Activated CD8-positive, alpha-beta memory T cell treated with anti-CD3 and anti-CD28 coated beads, Interleukin-2, amount 50 U/mL, for 48 hours (primary cell): Measurements from ENCODE around the gene PPP1R13B.
A peak's percentile ranks its signal among the peaks of the same experiment; 100 is the strongest.
"Not testable (repeated sequence)": the region's sequence is repeated elsewhere in the genome, so short reads cannot be mapped to it uniquely, and the experiment has no call there.

ENCODE experiments used
- DNase-seq: peaks from one replicate; pipeline ENCODE4 v3.0.0-alpha.2; 2020

Gene PPP1R13B

DNA sequence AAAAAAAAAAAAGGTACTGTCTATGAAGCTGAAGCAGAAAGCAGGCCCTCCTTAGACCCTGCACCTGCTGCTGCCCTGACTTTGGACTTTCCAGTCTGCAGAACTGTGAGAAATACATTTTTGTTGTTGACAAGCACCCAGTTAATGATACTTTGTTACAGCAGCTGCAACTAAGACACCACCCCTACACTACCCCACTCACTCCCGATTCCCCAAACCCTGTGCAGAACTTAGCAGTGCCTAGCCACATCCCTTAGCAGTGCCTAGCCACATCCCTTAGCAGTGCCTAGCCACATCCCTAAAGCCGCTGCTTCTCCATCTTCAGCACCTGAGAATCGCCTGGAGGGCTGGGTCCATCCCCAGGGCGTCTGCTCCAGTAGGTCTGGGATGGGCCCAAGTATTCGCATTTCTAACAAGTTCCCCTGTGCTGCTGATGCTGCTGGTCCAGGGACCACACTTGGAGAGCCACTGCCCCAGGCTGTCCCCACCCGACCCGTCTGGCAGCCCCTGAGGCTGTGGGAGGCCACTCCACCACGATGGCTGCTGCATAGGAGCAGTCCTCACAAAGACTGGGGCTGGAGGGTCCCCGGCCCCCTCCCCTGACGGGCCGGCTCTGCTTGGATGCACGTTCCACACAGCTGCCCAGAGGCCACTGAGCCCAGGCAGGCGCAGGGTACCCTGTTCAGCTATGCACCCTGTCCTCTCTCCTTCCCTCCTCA, 10.8 kb upstream of the PPP1R13B start:
- no peak for DNase-seq

DNA sequence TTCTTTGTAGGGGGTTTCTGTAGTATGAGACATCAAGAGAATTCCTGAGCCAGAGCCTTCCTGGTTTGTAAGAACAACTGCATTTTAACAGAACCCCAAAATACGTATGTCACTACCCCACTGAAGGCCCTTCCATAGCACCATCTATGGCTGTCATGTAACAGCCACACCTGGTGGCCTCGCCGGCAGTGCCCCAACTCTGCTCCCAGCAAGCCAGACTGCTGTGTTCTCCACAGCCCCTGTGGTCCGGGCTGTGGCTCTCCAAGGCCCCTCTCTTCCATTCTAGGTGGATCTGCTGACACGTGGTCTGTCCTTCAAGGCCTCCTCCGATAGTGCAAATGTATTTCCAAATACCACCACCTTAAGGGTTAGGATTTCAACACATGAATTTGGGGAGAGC, 9.9 kb upstream of the PPP1R13B start:
- DNase-seq = no peak

DNA sequence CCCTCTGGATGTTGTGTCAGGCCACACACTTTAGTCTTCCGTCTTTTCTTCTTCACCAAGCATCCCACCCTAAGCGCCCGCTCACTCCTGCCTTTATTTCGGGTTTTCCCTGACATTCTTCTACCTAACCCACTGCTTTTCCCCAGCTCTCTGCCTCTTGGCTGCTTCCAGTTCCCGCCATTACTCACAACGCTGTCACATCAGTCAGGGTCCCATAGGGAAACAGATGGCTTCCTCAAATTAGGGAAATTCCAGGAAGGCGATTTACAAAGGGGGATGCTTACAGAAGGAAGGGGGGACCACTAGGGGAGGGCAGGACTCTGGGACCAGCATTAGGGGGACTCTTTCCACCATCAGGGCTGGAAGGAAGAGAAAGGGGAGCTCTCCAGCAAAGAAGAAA, 9.2 kb upstream of the PPP1R13B start:
- DNase-seq = no peak

DNA sequence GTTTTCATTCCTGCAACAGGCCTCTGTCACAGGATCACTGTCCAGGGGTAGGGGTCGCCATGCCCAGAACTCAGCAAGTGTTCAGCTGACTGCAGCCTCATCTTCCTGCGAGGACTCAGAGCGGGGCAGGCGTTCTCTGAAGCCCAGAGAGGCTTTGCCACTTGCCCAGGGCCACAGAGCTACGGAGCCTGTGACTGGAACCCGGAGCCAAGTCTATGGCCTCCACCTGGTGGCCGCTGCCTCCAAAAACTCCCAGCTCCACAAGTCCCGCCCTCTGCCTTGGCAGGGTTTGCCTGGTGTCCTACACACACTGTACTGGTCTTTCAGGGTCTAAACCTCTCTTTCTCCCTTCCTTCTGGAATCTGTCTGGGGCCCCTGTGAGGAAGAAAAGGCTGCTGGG, 8.7 kb upstream of the PPP1R13B start:
- no peak for DNase-seq

DNA sequence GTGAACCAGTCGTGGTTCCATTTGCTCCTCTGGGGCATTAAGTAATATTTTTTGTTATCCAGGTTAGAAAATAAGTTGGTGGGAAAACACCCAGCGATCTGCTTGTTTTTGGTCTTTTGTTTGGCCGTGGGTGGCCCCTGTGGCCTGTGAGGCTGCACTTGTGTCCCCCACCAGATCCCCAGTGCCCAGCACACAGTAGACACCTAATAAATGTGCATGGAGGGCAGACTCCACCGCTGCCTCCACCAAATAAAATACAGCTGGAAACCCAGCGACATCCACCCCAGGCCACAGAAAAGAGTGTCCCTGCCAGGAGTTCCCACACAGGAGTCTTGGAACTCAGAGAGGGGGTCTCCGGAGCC, 8.3 kb upstream of the PPP1R13B start:
- no peak for DNase-seq

DNA sequence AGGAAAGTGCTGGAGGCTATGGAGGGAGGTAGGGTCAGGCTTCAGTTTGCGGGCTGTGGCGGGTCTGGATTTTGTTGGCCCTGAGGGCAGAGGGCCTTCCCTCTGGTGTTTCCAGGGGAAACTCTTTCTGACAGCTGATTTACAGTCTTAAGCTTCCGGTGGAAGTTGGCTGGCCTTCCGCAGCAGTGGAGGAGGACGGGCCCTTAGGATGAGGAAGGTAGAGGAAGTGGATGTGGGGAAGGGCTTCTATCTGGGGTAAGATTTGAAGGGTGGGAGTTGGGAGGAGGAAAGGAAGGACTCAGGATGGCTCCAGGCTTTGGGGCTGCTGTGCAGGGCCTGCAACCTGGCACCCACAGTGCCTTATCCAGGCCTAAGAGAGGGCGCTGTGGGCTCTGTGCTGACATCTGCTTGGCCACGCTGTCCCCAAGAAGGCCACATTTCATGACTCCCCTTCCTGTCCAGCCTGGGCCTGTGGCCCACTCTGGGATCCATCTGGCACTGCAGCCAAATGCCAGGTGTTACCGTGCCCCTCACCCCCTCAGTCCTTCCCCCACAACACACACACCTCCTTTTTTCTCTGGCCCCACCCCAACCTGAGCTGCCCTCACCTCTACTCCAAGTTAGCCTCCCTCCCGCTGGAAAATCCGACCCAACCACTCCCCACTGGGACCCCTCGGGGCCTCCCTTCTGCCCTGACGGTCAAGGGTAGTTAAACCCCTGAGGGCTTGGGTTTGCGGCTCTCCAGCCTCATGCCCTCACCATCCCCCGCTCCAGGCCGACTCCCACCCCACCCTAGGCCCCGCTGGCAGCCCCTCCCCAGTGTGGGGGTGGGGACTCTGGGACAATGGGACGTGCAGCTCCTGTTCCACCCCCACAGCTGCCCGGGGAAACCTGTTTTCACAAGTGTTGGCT, 7.7 kb upstream of the PPP1R13B start:
- DNase-seq = no peak

DNA sequence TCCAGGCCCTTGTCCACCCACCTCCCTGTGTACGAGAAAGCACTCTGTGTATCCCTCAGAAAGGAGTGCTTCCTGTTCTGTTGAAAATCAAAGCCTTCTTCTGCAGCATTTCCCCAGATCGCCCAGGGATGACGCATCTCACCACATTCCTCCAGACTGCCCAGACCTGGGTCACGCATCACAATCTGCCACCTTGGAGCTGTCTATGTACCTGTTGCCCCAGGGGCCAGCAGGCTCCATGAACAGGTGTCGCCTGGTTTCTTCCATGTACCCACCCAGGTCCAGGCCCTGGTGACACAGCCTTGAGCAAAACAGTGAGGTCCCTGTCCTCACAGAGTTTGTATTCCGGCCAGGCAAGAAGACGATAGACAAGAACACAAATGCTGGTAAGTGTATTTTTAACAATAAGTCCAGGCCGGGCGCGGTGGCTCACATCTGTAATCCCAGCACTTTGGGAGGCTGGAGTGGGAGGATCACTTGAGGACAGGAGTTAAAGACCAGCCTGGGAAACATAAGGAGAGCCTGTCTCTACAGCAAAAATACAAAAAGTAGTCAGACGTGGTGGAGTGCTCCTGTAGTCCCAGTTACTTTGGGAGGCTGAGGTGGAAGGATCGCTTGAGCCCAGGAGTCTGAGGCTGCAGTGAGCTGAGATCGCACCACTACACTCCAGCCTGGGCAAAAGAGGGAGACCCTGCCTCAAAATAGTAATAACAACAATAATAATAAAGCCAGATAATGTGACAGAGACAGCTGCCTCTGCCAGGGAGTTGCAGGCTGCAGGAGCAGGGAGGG, 6.8 kb upstream of the PPP1R13B start:
- DNase-seq = no peak

DNA sequence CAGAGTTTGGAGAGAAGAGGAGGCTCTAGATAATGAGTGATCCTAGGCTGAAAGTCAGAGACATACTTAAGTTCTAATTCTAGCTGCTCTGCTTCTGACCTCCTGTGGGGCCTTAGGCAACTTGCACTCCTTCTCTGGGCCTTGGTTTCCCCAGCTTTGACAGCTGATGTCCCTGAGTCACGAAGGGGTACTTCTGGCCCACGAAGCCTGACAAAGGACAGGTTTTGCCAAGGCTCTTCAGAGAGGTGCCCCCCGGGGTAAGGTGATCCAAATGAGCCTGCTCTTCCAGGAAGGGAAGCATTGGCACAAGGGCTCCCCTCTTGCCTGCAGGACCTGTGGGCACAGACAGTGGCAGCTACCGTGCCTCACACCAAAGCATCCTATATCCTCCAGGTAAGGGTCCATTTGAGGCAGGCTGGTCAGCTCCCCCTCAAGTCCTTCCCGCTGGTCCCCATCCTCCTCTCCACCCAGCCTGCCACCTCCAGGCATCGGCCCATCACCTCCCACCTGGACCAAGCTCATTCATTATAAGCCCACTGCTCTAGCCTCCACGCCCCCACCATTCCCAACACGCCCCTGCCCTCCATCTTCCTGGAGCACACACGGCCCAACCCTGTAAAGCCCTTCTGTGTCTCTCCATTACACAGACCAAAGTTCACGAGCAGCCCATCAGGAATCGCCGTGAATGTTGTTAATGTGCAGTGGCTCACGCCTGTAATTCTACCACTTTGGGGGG, 1.9 kb upstream of the PPP1R13B start:
- DNase-seq = no peak

DNA sequence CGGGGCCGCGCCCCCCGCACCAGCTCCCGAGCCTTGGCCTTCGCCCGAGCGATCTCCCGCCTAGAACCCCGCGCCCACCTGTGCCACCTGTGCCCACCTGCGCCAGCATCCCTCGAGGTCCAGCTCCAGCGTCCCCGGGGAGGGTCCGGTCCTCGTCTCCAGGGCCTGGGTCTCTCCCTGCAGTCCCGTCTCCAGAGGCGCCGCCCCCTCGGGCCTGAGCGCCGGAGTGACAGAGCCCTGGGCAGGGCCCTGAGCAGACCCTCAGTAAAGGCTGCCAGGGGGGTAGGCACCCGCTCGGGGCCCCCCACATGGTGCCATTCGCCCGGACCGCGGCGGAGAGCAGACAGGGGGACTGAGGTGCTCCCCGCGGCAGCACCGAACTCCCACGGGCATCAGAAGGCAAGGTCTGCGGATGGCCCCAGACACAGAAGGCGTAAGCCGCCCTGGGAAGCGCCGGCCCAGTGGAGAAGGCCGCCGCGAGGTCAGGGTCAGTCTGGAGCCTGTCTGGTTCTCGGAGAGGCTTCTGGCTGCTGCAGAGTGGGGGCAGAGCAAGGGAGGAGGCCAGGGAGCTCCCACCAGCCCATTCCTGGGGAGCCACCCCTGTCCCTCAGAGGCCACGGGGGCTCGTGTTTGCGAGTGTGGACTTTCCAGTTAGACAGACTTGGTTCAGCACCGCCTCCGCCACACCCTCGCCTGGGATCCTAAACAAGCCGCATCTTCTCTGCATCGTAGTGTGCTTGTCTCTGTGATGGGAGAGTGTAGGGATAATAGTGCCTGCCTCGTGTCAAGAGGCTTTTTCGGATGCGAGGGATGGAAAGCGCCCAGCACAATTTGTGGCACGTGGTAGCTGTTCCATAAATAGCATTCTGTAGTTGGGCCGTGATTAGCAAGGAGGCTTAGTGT, 1.1 kb upstream of the PPP1R13B start:
- no peak for DNase-seq

DNA sequence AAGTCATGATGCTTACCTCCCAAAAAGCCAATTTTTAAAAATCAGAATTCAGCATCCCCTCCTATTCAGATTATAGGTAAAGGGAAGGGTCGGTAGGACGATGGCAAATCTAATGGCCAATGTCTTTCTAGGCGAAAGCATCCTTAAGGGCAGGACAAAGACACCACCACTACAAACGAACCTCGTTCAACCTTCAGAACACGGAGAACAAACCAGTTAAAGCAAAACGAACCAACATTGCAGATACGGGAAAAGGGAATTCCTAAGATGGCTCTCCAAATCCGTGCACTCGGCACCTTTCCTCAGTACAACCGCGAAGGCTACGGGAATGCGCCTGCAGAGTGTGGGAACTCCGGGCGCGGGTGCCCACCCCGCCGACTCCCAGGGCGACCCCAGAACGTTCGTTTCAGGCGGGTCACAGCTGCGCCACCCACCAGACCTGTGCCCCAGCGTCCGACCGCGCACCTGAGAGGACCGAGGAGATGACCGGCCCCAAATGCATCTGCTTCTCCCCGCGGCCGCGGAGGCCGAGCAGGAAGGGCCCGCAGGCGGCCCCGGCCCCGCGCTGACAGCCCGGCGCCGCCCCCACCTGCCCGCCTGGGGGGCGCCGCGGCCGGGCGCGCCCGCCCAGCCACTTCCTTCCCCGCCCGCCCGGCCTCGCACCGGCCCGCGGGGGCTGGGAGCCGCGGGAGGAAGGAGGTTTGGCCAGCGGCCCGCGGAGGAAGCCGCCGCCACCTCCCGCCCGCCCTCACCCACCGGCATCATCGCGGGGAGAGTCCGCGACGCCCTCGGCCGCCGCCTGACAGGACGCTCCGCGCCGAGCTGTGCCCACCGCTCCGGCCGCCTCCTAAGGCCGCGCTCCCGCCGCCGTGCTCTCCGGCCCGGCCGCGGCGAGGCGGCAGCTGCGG, 578 bp downstream of the PPP1R13B start:
- peak; percentile 66 for DNase-seq

DNA sequence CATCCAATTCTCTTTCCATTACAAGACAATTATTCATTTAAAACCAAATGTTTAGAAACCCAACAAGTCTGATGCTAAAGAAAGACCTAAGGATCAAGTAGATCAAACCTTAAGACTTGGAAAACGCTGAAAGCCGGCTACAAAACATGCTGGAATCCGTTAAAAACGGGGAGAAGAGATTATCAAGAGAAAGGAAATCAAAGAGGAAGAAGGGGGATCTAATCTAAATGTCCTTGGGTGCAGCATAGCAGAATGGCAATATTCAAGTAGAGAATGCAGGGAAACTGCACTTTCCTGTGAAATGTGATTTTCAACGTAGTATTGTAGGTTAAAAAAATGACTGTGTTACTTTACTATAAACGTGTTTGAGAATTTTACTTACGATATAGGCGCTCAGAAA, 1.3 kb downstream of the PPP1R13B start:
- no peak for DNase-seq

DNA sequence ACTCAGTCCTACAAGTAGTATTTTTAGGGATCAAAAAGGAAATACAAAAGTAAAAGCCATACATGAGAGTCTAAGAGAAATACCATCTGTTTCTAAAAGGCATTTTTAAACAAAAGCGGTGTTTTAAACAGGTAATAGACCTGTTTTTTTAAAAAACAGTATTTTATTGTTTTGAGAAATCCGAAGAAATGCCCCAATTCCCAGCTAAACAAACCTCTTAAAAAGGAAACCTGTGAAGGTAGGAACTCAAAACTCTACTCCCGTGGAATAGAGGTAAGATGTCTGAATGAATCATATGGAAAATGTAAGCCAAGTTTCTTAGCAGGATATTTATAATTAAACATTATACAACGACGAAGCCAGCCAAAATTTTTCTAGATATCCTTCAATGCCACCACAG, 2.0 kb downstream of the PPP1R13B start:
- DNase-seq = no peak

DNA sequence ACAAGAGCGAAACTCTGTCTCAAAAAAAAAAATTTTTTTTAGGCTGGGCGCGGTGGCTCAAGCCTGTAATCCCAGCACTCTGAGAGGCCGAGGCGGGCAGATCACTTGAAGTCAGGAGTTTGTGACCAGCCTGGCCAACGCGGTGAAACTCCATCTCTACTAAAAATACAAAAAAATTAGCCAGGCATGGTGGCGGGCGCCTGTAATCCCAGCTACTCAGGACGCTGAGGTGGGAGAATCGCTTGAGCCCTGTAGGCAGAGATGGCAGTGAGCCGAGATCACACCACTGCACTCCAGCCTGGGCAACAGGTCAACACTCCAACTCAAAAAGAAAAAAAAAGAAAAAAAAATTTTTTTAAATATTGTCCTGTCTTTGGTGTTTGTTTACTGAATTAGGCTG, 6.1 kb downstream of the PPP1R13B start:
- not testable (repeated sequence) for DNase-seq

DNA sequence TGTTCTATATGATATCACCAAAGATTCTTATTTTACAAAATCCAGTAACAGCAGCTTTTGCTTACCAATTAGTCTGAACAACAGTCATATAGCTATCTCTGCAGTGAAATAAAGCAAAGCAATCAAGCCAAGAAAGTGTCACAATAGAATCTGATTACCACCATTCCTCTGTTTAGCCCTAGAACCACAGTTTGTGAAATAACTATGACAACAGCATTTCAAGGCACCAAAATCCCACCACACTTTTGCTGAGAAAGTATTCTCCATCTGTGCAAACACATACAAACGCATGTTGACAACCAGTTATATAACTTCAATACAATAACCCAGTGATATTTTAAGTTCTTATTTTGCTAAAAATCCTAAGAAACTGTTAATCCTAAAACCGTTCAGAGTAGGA, 7.4 kb downstream of the PPP1R13B start:
- DNase-seq = no peak

DNA sequence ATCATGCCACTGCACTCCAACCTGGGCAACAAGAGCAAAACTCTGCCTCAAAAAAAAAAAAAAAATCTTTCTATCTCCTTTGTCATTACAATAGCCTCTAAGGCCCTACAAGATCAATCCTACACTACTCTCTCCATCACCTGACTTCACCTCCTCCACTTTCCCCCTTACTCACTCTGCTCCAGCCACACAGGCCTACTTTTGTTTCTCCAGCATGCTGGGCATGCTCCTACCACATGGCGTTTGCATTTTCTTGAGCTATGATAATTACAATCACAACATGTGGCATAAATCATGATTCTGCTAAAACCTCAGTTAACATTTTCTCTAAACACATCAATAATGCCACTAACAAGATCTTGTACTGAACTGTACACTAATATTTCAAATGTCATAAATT, 7.8 kb downstream of the PPP1R13B start:
- no peak for DNase-seq

DNA sequence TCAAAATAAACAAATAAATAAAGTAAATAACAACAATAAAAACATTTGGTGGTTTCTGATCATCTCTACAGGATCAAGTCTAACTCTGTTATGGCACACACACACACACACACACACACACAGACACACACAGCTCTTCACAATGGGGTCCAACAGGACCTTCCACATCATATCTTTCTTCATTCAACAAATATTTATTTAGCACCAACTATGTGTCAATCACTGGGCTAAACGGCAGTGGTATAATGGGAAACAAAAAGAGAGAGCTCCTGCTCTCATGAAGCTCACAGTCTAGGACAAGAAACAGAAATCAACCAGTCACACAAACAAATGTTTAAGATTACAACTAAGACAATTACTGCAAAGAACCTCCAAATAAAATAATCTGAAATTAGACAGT, 9.3 kb downstream of the PPP1R13B start:
- DNase-seq = no peak

DNA sequence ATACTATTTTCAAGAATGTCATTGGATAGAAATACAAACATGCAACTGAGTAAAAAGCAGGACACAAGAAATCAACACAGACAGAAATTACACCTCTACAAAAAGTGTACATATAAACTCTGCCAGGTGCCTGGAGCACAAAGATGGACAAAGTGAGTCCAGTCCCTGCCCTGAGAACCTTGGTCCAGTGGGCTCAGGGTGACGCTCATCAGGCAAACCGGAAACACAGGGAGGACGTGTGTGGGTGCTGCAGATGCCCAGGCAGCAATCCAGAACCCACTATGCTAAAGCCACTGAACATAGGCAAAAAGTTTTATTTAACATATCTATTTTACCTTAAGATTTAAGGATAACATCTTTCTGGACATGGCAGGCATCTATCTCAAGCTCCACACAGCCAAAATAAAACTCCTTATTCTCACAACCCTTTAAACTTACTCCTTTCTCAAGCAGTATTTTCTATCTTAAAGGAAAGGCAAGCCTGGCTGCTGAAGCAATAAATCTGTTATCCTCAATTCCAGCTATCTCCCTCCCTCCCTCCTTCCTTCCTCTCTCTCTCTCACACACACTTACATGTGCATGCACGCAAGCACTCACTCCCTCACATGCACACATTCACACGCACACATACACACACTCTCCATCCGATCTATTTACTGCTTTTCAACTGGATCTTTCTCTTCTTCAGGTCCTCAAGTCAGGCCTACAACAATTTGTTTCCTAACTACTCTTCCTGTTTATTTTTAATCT, 10.2 kb downstream of the PPP1R13B start:
- no peak for DNase-seq

DNA sequence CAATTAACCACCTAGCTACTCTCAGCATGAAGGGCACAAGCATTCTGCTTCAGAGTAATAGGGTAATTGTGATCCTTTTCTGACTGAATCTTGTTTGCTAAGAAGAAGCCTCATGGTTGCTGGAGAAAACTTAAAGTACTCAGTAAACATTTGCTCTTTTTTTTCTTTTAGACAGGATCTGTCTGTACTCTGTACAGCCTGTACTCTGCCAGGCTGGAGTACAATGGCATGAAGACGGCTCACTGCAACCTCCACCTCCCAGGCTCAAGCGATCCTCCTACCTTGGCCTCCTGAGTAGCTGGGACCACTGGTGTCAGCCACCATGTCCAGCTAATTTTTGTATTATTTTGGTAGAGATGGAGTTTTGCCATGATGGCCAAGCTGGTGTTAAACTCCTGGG, 12.4 kb downstream of the PPP1R13B start:
- DNase-seq = no peak

DNA sequence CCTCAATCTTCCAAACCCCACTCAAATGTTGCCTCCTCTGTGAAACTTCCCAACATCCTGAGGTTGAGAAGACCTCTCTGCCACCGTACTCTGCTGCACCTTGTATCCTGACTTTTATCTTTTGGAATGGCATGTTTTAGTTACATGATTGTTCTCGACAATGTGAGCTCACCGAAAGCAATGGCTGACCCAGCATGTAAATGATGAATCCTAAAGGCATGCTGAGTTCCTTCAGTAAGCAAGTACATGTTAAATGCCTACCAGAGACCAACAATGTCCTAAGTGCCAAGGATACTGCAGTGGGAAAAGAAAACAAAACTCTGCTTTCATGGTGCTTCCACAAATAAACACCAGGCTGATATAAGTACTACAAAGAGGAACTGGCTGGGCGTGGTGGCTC, 13.7 kb downstream of the PPP1R13B start:
- no peak for DNase-seq

DNA sequence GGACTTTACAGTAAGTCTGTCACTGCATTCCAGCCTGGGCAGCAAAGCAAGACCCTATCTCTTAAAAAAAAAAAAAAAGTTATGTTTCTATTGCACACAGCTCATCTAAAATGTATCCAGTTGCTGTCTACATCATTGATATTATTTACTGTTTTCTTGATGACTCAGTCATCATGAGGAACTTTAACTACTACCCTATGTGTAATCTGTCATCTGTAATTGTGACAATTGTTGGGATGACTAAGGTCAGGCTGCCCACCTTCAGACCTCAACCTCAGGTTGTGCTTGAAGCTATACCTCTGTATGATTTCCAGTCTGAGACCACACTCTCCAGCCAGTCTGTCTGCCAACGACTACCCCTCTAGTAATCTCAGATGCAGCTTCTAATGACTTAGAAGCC, 15.3 kb downstream of the PPP1R13B start:
- no peak for DNase-seq
